ENCODE data around the gene PSMD13. TPM values are rescaled to one million over a fixed set of nuclear protein-coding genes. Genes with fewer than 3 reads are reported as not detected.

The PSMD13 gene
- total RNA-seq, 1 experiment from 2014 or later, result 179 TPM

DNA sequence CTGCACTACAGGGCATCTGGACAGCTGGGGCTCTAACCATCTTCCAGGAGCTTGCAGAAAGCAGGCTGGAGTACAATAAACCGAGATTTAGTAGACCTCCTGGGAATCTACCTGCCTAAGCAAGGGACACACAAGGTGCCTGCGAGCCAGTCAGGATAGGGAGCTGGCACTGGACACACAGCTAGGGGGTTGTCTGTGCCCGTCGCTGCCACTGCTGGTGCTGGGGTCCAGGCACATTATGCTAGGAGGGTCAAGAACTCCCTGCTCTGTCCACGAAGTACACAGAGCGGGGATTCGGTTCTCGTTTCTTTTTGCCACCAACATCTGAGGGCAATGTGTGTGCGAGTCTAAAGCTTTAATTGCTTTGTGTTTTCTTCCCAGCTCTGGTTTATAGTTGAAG lies 25.0 kb upstream of the PSMD13 start:
- Histone ChIP-seq H3K4me3 (replicated peaks in 1 of 2; ENCODE audit: low read depth in 1 of 2, low read length in 2 of 2) (no peak overlapping the region), H3K27me3 (ENCODE audit: insufficient read depth, low read length) (no peaks in the 10 kb centered on the region), H3K36me3 (ENCODE audit: control insufficient read depth in 1 of 2, insufficient read depth in 2 of 2, low read length in 2 of 2) (peaks cover 39 to 45% of the 10 kb centered on the region in 2 experiments), H3K27ac (ENCODE audit: low read depth, low read length) (no peak overlapping the region), H4K20me1 (ENCODE audit: insufficient read depth) (no peaks in the 10 kb centered on the region), H3K9ac (ENCODE audit: low read length) (no peak overlapping the region), H3K9me2 (ENCODE audit: insufficient read depth) (no peaks in the 10 kb centered on the region), H3K9me3 (ENCODE audit: control insufficient read depth in 1 of 2, insufficient read depth in 1 of 2, low read depth in 1 of 2, low read length in 2 of 2) (no peaks in the 10 kb centered on the region), H3K4me2 (ENCODE audit: low read length) (no peak overlapping the region), H3K79me2 (ENCODE audit: insufficient read depth, low read length) (peaks cover 47% of the 10 kb centered on the region), H3K4me1 (ENCODE audit: control insufficient read depth in 1 of 2, insufficient read depth in 2 of 2, low read length in 2 of 2) (peaks cover 9 to 13% of the 10 kb centered on the region in 2 experiments), H2AFZ (ENCODE audit: low read depth, low read length, poor library complexity, severe bottlenecking) (no peak overlapping the region)
- RAD21 ChIA-PET (ENCODE audit: low non-redundant PET in 1 of 2, low total read pairs in 2 of 2, uncharacterized antibody in 2 of 2, unreplicated experiment in 2 of 2), result no interaction called here
- intact Hi-C loops (cut with micrococcal nuclease), result no loop called here
- no peak for DNase-seq (ENCODE audit: low read depth, low spot score)
- no peak for TF ChIP-seq FOSL1 (IDR thresholded peaks at IDR 0.05; ENCODE audit: low read depth)
- TF ChIP-seq JUND (IDR thresholded peaks at IDR 0.05), result no peak
- TF ChIP-seq, protein P1, sequence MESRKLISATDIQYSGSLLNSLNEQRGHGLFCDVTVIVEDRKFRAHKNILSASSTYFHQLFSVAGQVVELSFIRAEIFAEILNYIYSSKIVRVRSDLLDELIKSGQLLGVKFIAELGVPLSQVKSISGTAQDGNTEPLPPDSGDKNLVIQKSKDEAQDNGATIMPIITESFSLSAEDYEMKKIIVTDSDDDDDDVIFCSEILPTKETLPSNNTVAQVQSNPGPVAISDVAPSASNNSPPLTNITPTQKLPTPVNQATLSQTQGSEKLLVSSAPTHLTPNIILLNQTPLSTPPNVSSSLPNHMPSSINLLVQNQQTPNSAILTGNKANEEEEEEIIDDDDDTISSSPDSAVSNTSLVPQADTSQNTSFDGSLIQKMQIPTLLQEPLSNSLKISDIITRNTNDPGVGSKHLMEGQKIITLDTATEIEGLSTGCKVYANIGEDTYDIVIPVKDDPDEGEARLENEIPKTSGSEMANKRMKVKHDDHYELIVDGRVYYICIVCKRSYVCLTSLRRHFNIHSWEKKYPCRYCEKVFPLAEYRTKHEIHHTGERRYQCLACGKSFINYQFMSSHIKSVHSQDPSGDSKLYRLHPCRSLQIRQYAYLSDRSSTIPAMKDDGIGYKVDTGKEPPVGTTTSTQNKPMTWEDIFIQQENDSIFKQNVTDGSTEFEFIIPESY (IDR thresholded peaks at IDR 0.05; ENCODE audit: extremely low read depth, insufficient replicate concordance, low read length), result no peak
- no peak for TF ChIP-seq ZNF274 (IDR thresholded peaks at IDR 0.05; ENCODE audit: low read depth, low read length)
- no peak for TF ChIP-seq ELF1 (IDR thresholded peaks at IDR 0.05; ENCODE audit: borderline replicate concordance, low read depth)
- TF ChIP-seq SRF (IDR thresholded peaks at IDR 0.05; ENCODE audit: low read depth), result no peak
- POLR2A ChIA-PET, result interaction anchor here (1.0 kb wide), 1 partner anchor 18 kb away, joined by 3 read pairs; no protein-coding TSS in a partner anchor
- no TSS peak for BruUV-seq (replicated peaks)
- CTCF ChIA-PET, result no interaction called here
- ATAC-seq, result no peak

Measured in HCT116 (cell line).